Nephron (organoid): ENCODE data around the gene NFS1.
"Not testable (repeated sequence)": the region's sequence is repeated elsewhere in the genome, so short reads cannot be mapped to it uniquely, and the experiment has no call there.

Experiments used
- H3K27ac Mint-ChIP-seq, 3 experiments: 2 replicates each; pipeline ENCODE4 v1.8.0; 2020; ENCODE audit warnings: mixed read lengths in 3 of 3, mild to moderate bottlenecking in 2 of 3, moderate library complexity in 1 of 3
- H3K27me3 Mint-ChIP-seq: 2 replicates; pipeline ENCODE4 v1.8.0; 2021; ENCODE audit warnings: low read depth, mild to moderate bottlenecking, moderate library complexity, mixed read lengths
- H3K36me3 Mint-ChIP-seq: 2 replicates; pipeline ENCODE4 v1.8.0; 2020; ENCODE audit warnings: low read depth, mixed read lengths
- H3K4me1 Mint-ChIP-seq: 2 replicates; pipeline ENCODE4 v1.8.0; 2020; ENCODE audit warnings: mixed read lengths
- H3K4me3 Mint-ChIP-seq, 3 experiments: 2 replicates each; pipeline ENCODE4 v1.8.0; 2020; ENCODE audit warnings: mild to moderate bottlenecking in 3 of 3, mixed read lengths in 3 of 3, moderate library complexity in 2 of 3
- H3K9me3 Mint-ChIP-seq: 2 replicates; pipeline ENCODE4 v1.8.0; 2020; ENCODE audit warnings: mixed read lengths
- TF ChIP-seq, protein P1 (sequence below), 3 experiments: fragments of 200-600 bp; sonication (generic); IDR thresholded peaks; one replicate each; pipeline ENCODE4 v1.5.0; 2021; ENCODE audit warnings: antibody characterized with exemption in 3 of 3; ENCODE audit not compliant: unreplicated experiment in 3 of 3

NFS1 gene

DNA sequence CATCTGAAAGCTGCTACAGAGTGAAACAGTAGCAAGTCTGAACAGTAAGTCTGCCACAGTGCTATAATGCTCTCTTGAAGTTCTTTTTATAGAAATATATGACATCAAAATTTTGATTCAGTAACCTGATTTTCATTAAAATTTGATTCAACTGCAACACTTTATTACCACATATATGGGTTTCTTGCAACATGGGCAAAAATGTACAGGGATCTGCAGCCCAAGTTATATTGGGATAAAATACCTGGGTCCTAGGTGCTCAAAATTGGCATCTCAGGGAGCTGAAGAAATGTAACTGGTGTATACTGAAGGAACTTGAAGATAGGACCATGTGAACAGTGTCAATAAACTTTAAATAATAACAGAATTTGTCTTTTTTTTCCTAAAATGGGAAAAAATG is 10.9 kb upstream of the NFS1 start:
- no peaks in the 10 kb centered on the region for H3K9me3 Mint-ChIP-seq
- H3K27ac Mint-ChIP-seq: no peak overlapping the region
- H3K27me3 Mint-ChIP-seq: no peaks in the 10 kb centered on the region
- TF ChIP-seq, protein P1, sequence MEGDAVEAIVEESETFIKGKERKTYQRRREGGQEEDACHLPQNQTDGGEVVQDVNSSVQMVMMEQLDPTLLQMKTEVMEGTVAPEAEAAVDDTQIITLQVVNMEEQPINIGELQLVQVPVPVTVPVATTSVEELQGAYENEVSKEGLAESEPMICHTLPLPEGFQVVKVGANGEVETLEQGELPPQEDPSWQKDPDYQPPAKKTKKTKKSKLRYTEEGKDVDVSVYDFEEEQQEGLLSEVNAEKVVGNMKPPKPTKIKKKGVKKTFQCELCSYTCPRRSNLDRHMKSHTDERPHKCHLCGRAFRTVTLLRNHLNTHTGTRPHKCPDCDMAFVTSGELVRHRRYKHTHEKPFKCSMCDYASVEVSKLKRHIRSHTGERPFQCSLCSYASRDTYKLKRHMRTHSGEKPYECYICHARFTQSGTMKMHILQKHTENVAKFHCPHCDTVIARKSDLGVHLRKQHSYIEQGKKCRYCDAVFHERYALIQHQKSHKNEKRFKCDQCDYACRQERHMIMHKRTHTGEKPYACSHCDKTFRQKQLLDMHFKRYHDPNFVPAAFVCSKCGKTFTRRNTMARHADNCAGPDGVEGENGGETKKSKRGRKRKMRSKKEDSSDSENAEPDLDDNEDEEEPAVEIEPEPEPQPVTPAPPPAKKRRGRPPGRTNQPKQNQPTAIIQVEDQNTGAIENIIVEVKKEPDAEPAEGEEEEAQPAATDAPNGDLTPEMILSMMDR (IDR thresholded peaks at IDR 0.05; ENCODE audit: unreplicated experiment in 3 of 3): no peak
- peaks cover 6% of the 10 kb centered on the region for H3K4me1 Mint-ChIP-seq
- no peak overlapping the region for H3K4me3 Mint-ChIP-seq
- H3K36me3 Mint-ChIP-seq: peaks cover 73% of the 10 kb centered on the region

DNA sequence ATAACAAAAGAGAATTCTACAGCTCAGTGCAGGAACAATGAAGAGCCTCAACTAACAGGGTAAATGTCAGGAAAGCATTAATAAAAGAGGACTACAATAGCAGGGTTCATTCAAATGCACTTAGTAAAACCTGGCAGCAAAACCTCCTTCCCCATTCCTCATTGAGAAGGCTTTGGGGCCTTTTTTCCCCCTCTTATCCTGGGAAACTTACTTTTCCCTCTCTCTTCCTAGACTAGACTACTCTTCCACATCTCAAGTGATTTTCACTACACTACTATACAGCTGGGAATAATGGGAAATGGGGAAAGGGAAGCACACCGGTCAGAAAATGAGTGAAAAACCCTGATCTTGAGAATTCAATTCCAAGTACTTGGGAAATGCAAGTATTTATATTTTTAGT is 10.1 kb upstream of the NFS1 start:
- TF ChIP-seq, protein P1 (IDR thresholded peaks at IDR 0.05; ENCODE audit: unreplicated experiment in 3 of 3): no peak
- no peaks in the 10 kb centered on the region for H3K9me3 Mint-ChIP-seq
- H3K4me3 Mint-ChIP-seq: no peak overlapping the region
- no peak overlapping the region for H3K27ac Mint-ChIP-seq
- H3K27me3 Mint-ChIP-seq: no peaks in the 10 kb centered on the region
- H3K36me3 Mint-ChIP-seq: peaks cover 75% of the 10 kb centered on the region
- H3K4me1 Mint-ChIP-seq: peaks cover 6% of the 10 kb centered on the region

DNA sequence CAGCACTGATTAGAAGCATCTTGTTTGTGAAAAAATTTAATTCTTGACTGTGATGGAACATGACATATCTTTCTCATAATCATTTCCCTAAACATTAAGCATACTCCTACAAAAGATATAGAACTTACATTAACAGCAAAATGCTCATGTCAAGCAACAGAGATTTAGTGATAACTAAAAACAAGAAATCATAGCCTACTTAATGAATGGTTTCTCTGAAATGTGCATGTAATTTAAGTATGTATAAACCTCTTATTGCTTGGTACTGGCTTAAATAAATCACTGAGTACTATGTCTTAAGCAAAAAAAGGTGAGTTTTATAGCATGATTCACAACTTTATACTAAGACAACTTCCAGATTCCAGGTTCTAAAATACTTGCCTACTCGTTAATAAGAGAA is 9.3 kb upstream of the NFS1 start:
- TF ChIP-seq, protein P1 (IDR thresholded peaks at IDR 0.05; ENCODE audit: unreplicated experiment in 3 of 3): no peak

DNA sequence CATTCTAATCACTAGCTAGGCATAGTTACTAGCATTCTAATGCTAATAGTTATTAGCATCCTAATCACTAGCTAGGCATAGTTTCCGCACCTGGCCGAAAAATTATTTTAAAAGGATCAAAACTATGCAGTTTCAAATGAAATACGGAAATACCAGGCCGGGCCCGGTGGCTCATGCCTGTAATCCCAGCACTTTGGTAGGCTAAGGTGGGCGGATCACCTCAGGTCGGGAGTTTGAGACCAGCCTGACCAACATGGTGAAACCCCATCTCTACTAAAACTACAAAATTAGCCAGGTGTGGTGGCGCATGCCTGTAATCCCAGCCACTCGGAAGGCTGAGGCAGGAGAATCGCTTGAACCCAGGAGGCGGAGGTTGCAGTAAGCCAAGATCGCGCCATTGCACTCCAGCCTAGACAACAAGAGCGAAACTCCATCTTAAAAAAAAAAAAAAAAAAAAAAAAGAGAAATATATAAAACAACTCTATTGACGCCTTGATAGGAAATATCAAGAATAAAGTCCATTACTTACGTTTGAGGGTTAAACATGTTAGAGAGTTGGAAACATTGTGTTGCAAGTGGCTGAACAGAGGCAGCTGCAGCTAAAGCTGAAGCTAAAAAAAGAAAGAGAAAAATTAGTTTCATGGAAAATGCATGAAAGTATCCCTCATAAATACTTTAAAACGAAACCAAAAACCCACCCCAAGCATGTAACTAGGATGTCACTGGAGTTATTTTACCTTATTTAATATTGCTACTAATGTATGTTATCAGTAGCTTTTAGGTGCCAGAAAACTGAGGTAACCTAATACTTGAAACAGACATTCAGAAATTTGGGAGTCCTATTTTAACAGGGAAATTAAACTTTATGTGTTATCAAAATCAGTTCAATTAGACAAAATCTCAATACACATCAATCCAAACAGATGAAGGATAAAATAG is 7.7 kb upstream of the NFS1 start:
- H3K27ac Mint-ChIP-seq, H3K4me1 Mint-ChIP-seq, H3K27me3 Mint-ChIP-seq, H3K9me3 Mint-ChIP-seq, H3K4me3 Mint-ChIP-seq: not testable (repeated sequence)
- peaks cover 83% of the 10 kb centered on the region for H3K36me3 Mint-ChIP-seq

More for the DNA sequence above, 9.3 kb upstream of the NFS1 start:
- Mint-ChIP-seq H3K36me3 (peaks cover 76% of the 10 kb centered on the region), H3K4me3 (no peak overlapping the region), H3K4me1 (peaks cover 6% of the 10 kb centered on the region), H3K27ac (no peak overlapping the region), H3K9me3 (no peaks in the 10 kb centered on the region), H3K27me3 (no peaks in the 10 kb centered on the region)

DNA sequence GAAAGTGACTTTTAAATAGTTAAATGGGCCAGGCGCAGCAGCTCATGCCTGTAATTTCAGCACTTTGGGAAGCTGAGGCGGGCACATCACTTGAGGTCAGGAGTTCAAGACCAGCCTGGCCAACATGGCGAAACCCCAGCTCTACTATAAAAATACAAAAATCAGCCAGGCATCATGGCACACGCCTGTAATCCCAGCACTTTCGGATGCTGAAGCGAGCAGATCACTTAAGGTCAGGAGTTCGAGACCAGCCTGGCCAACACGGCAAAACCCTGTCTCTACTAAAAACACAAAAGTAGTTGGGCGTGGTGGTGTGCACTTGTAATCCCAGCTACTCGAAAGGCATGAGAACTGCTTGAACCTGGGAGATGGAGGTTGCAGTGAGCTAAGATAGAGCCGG is 6.7 kb upstream of the NFS1 start:
- peaks cover 75% of the 10 kb centered on the region for H3K36me3 Mint-ChIP-seq
- H3K4me3 Mint-ChIP-seq, H3K27ac Mint-ChIP-seq, H3K4me1 Mint-ChIP-seq, H3K27me3 Mint-ChIP-seq, H3K9me3 Mint-ChIP-seq: not testable (repeated sequence)

DNA sequence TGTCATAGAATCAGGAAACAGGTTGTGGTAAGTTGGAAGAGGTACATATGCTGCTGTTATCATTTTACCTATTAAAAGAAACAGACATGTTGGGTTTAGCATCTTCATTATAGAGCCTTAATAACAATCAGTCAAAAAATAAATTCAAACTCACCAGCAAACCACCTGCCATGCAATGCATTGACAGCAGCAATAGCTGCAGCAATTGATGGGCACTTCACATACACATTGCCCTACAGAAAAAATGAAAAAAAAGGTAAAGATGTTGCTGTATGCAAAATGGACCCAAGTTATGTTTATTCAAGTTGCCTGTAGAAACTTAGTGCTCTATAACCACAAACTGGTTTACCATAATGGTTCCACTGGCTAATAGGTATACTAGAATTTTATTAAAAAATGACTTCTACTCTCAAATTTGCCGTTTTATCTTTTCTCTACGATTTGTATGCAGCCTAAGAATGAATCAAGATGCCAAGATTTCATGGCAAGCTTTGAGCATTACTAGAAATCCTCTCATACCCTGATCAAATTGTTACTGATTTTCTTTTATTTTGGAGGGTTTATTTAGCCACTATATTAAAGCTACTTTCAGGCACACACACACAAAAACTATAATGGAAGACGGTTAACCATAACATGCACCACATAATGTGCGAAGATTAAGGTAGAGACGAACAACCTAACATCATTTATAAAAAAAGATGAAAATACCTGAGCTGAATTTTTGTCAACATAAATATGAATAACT is 5.5 kb upstream of the NFS1 start:
- peaks cover 65% of the 10 kb centered on the region for H3K36me3 Mint-ChIP-seq

More for the DNA sequence above, 5.5 kb upstream of the NFS1 start:
- no peak overlapping the region for H3K4me3 Mint-ChIP-seq
- TF ChIP-seq, protein P1 (IDR thresholded peaks at IDR 0.05; ENCODE audit: unreplicated experiment in 3 of 3): no peak
- no peaks in the 10 kb centered on the region for H3K9me3 Mint-ChIP-seq
- H3K27me3 Mint-ChIP-seq: no peaks in the 10 kb centered on the region
- H3K4me1 Mint-ChIP-seq: peaks cover 13% of the 10 kb centered on the region
- H3K27ac Mint-ChIP-seq: no peak overlapping the region
